Right lobe of liver (tissue), 6 donors: ENCODE data around the gene TFIP11. TPM values are rescaled to one million over a fixed set of nuclear protein-coding genes. Genes with fewer than 3 reads are reported as not detected.

Experiments used
- ATAC-seq, 4 donors: fragments of 200-7000 bp; cut with Tn5 transposase; one replicate each; pipeline ENCODE4 v1.9.1; 2020; ENCODE audit warnings: mild to moderate bottlenecking in 4 of 4, moderate library complexity in 4 of 4
- DNase-seq, 3 donors: peaks; one replicate each; pipeline ENCODE4 v3.0.0-alpha.2; 2020
- H3K27ac ChIP-seq, 3 donors: fragments of 200-600 bp; one replicate each; pipeline ENCODE4 v1.8.0; 2022
- H3K27me3 ChIP-seq, 2 donors: fragments of 200-600 bp; one replicate each; pipeline ENCODE4 v1.8.0; 2022
- H3K36me3 ChIP-seq, 4 donors: fragments of 200-600 bp; sonication (generic) in 1 of 4; one replicate each; pipeline versions ENCODE4 v1.5.1 to v1.8.0; 2017 to 2022; ENCODE audit warnings: control low read depth in 1 of 4
- H3K4me1 ChIP-seq, 4 donors: fragments of 200-600 bp; sonication (generic) in 1 of 4; one replicate each; pipeline versions ENCODE4 v1.5.1 to v1.8.0; 2017 to 2022; ENCODE audit warnings: control low read depth in 1 of 4
- H3K4me3 ChIP-seq, 3 donors: fragments of 200-600 bp; one replicate each; pipeline ENCODE4 v1.8.0; 2022
- H3K9me3 ChIP-seq, 4 donors: fragments of 200-600 bp; sonication (generic) in 1 of 4; one replicate each; pipeline versions ENCODE4 v1.5.1 to v1.8.0; 2017 to 2022; ENCODE audit warnings: control low read depth in 1 of 4
- CTCF ChIP-seq, 4 donors: fragments of 200-600 bp in 3 of 4; fragments of 450-650 bp in 1 of 4; IDR thresholded peaks; one replicate each; pipeline versions ENCODE4 v1.5.1 to v1.8.0; 2016 to 2022; ENCODE audit warnings: antibody characterized with exemption in 4 of 4, mild to moderate bottlenecking in 2 of 4
- POLR2A ChIP-seq: fragments of 450-650 bp; IDR thresholded peaks from one replicate; pipeline ENCODE4 v1.6.1; 2017; ENCODE audit warnings: antibody characterized with exemption, mild to moderate bottlenecking
- WGBS: methylation state at CpG from one replicate; pipeline ENCODE4 v1.1.6; 2018; ENCODE audit warnings: low coverage, low lambda C conversion rate; ENCODE audit not compliant: insufficient coverage; ENCODE audit errors: missing lambda C conversion rate; 5-methylcytosine and 5-hydroxymethylcytosine counted together
- intact Hi-C, 2 donors: fragments of 100-400 bp; cut with DNase I; formaldehyde crosslinking; loops; one replicate each; pipeline versions ENCODE4 v1.11.2 to v1.14.1; 2022
- total RNA-seq, 6 experiments: library from RNA; depleted of rRNA in 2 of 6; stranded (reverse); fragments of >200 nt in 2 of 6; fragmentation: NEBNext Ultra II Directional in 3 of 6; extraction: Animal tissue kit (Norgen Biotek cat#: 25700) in 3 of 6; gene quantifications; one replicate each; pipeline versions ENCODE4 v1.1.0 to v1.2.4, GENCODE V29; 2016 to 2023
- donor health status: DM: no; HTN: yes; CAD: no.
- donor health status: DM: no; HTN: no; CAD: no.
- donor health status: DM: no; HTN: no; CAD: no.
- donor health status: DM: no; HTN: yes; CAD: no.
- donor health status: DM: no; HTN: yes; CAD: no.

The TFIP11 gene
- total RNA-seq, 6 experiments from 2014 or later: 17.0 to 24.1 (median 21.6) TPM

GRCh38 chr22:26486394-26486793 lies 25.9 kb downstream of the TFIP11 start:
- ATAC-seq (no peak), DNase-seq (no peak)
- intact Hi-C loops: no loop called here
- no peak for TF ChIP-seq POLR2A
- Histone ChIP-seq H3K4me3 (no peak overlapping the region), H3K36me3 (peaks cover 0 to 38% (median 9%) of the 10 kb centered on the region in 4 donors), H3K4me1 (peaks cover 0 to 12% (median 0%) of the 10 kb centered on the region in 4 donors), H3K27me3 (no peaks in the 10 kb centered on the region), H3K9me3 (no peaks in the 10 kb centered on the region), H3K27ac (no peak overlapping the region)
- 76% methylated on average over 5 of the region's 5 CpGs for WGBS

- Histone ChIP-seq H3K9me3 (no peaks in the 10 kb centered on the region), H3K27ac (no peak overlapping the region)
- intact Hi-C loops: no loop called here
Measured at GRCh38 chr22:26485806-26486390, 26.4 kb downstream of the TFIP11 start.

GRCh38 chr22:26485013-26485412 lies 27.3 kb downstream of the TFIP11 start:
- no peak overlapping the region for H3K4me3 ChIP-seq
- no peaks in the 10 kb centered on the region for H3K27me3 ChIP-seq
- ATAC-seq (no peak), DNase-seq (no peak)
- WGBS: 30% methylated on average over 7 of the region's 7 CpGs
- no peak for TF ChIP-seq POLR2A
- TF ChIP-seq CTCF (IDR thresholded peaks at IDR 0.05): no peak
- no peaks in the 10 kb centered on the region for H3K9me3 ChIP-seq
- no peak overlapping the region for H3K27ac ChIP-seq
- H3K4me1 ChIP-seq: peaks cover 0 to 20% (median 3%) of the 10 kb centered on the region in 4 donors
- intact Hi-C loops: no loop called here
- H3K36me3 ChIP-seq: peaks cover 0 to 27% (median 1%) of the 10 kb centered on the region in 4 donors

More at GRCh38 chr22:26485806-26486390, 26.4 kb downstream of the TFIP11 start:
- no peak for DNase-seq
- Histone ChIP-seq H3K27me3 (no peaks in the 10 kb centered on the region), H3K4me1 (peaks cover 0 to 12% (median 0%) of the 10 kb centered on the region in 4 donors), H3K36me3 (peaks cover 0 to 33% (median 4%) of the 10 kb centered on the region in 4 donors), H3K4me3 (no peak overlapping the region)
- TF ChIP-seq POLR2A: no peak
- TF ChIP-seq CTCF (IDR thresholded peaks at IDR 0.05): no peak
- no peak for ATAC-seq
- 53% methylated on average over 3 of the region's 3 CpGs for WGBS

GRCh38 chr22:26484360-26484706 lies 27.9 kb downstream of the TFIP11 start:
- intact Hi-C loops: no loop called here
- Histone ChIP-seq H3K9me3 (no peaks in the 10 kb centered on the region), H3K27ac (peak overlapping the region in 2 of 3 donors; percentile 96 to 97), H3K4me3 (peak overlapping the region; percentile 96 to 99 (median 96)), H3K36me3 (peaks cover 0 to 20% (median 0%) of the 10 kb centered on the region in 4 donors), H3K4me1 (peaks cover 0 to 27% (median 7%) of the 10 kb centered on the region in 4 donors), H3K27me3 (no peaks in the 10 kb centered on the region)
- WGBS: 6% methylated on average over 6 of the region's 6 CpGs
- TF ChIP-seq POLR2A: no peak
- no peak for TF ChIP-seq CTCF (IDR thresholded peaks at IDR 0.05)
- DNase-seq (no peak), ATAC-seq (no peak)
